Measurements from ENCODE around the gene TPPP. TPM values are rescaled to one million over a fixed set of nuclear protein-coding genes. Genes with fewer than 3 reads are reported as not detected.
"Not testable (repeated sequence)": the region's sequence is repeated elsewhere in the genome, so short reads cannot be mapped to it uniquely, and the experiment has no call there.

TPPP gene
- total RNA-seq, 2 donors from 2014 or later, result 1.7 to 4.0 TPM

- no peak overlapping the region for H3K9ac ChIP-seq (ENCODE audit: low read depth in 2 of 2, low read length in 2 of 2)
- no peaks in the 10 kb centered on the region for H3K9me3 ChIP-seq
- intact Hi-C loops (cut with DNase I), result no loop called here
- no peaks in the 10 kb centered on the region for H3K27me3 ChIP-seq
- DNase-seq, result peak; percentile 13
- TF ChIP-seq, protein P1, sequence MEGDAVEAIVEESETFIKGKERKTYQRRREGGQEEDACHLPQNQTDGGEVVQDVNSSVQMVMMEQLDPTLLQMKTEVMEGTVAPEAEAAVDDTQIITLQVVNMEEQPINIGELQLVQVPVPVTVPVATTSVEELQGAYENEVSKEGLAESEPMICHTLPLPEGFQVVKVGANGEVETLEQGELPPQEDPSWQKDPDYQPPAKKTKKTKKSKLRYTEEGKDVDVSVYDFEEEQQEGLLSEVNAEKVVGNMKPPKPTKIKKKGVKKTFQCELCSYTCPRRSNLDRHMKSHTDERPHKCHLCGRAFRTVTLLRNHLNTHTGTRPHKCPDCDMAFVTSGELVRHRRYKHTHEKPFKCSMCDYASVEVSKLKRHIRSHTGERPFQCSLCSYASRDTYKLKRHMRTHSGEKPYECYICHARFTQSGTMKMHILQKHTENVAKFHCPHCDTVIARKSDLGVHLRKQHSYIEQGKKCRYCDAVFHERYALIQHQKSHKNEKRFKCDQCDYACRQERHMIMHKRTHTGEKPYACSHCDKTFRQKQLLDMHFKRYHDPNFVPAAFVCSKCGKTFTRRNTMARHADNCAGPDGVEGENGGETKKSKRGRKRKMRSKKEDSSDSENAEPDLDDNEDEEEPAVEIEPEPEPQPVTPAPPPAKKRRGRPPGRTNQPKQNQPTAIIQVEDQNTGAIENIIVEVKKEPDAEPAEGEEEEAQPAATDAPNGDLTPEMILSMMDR (IDR thresholded peaks at IDR 0.05), result no peak
- H3K4me3 ChIP-seq, result no peak overlapping the region
- no peaks in the 10 kb centered on the region for H3K4me1 ChIP-seq
- peaks cover 4% of the 10 kb centered on the region for H3K36me3 ChIP-seq
- no peak overlapping the region for H3K27ac ChIP-seq
Observed at GRCh38 chr5:634191-634590, 59.0 kb downstream of the TPPP start.

- H3K27ac ChIP-seq, result no peak overlapping the region
- intact Hi-C loops (cut with DNase I), result no loop called here
- peak; percentile 9 for DNase-seq
- no peaks in the 10 kb centered on the region for H3K4me1 ChIP-seq
- H3K9me3 ChIP-seq, result no peaks in the 10 kb centered on the region
- no peak overlapping the region for H3K4me3 ChIP-seq
- H3K9ac ChIP-seq (ENCODE audit: low read depth in 2 of 2, low read length in 2 of 2), result no peak overlapping the region
- H3K27me3 ChIP-seq, result no peaks in the 10 kb centered on the region
- peaks cover 4% of the 10 kb centered on the region for H3K36me3 ChIP-seq
- TF ChIP-seq, protein P1 (IDR thresholded peaks at IDR 0.05), result no peak
Observed at GRCh38 chr5:633501-633955, 59.6 kb downstream of the TPPP start.

GRCh38 chr5:628351-629205 is 64.6 kb downstream of the TPPP start:
- DNase-seq; H3K27me3 ChIP-seq; H3K4me1 ChIP-seq; H3K9ac ChIP-seq (ENCODE audit: low read depth in 2 of 2, low read length in 2 of 2); H3K27ac ChIP-seq; H3K9me3 ChIP-seq; H3K36me3 ChIP-seq; H3K4me3 ChIP-seq; intact Hi-C loops (cut with DNase I): not testable (repeated sequence)

GRCh38 chr5:627840-628239 is 65.3 kb downstream of the TPPP start:
- Histone ChIP-seq H3K9me3 (no peaks in the 10 kb centered on the region), H3K36me3 (no peaks in the 10 kb centered on the region), H3K4me1 (no peaks in the 10 kb centered on the region), H3K4me3 (no peak overlapping the region), H3K27me3 (no peaks in the 10 kb centered on the region), H3K9ac (ENCODE audit: low read depth in 2 of 2, low read length in 2 of 2) (no peak overlapping the region), H3K27ac (no peak overlapping the region)
- intact Hi-C loops (cut with DNase I), result no loop called here
- TF ChIP-seq, protein P1 (IDR thresholded peaks at IDR 0.05), result no peak
- DNase-seq, result no peak

GRCh38 chr5:626850-627249 is 66.3 kb downstream of the TPPP start:
- no peak overlapping the region for H3K9ac ChIP-seq (ENCODE audit: low read depth in 2 of 2, low read length in 2 of 2)
- H3K9me3 ChIP-seq, result no peaks in the 10 kb centered on the region
- TF ChIP-seq, protein P1 (IDR thresholded peaks at IDR 0.05), result no peak
- no peak for DNase-seq
- no peaks in the 10 kb centered on the region for H3K4me1 ChIP-seq
- no peak overlapping the region for H3K27ac ChIP-seq
- H3K36me3 ChIP-seq, result no peaks in the 10 kb centered on the region
- intact Hi-C loops (cut with DNase I), result no loop called here
- no peak overlapping the region for H3K4me3 ChIP-seq
- H3K27me3 ChIP-seq, result no peaks in the 10 kb centered on the region

- H3K4me1 ChIP-seq, result no peaks in the 10 kb centered on the region
- intact Hi-C loops (cut with DNase I), result no loop called here
- H3K27ac ChIP-seq, result no peak overlapping the region
- H3K9ac ChIP-seq (ENCODE audit: low read depth in 2 of 2, low read length in 2 of 2), result no peak overlapping the region
- no peak for DNase-seq
- H3K36me3 ChIP-seq, result no peaks in the 10 kb centered on the region
- no peak overlapping the region for H3K4me3 ChIP-seq
- H3K27me3 ChIP-seq, result no peaks in the 10 kb centered on the region
- H3K9me3 ChIP-seq, result no peaks in the 10 kb centered on the region
- TF ChIP-seq, protein P1 (IDR thresholded peaks at IDR 0.05), result no peak
Observed at GRCh38 chr5:625516-625915, 67.6 kb downstream of the TPPP start.

Data from colonic mucosa (tissue), 4 donors.